ENCODE data around the gene MDM2. TPM values are rescaled to one million over a fixed set of nuclear protein-coding genes. Genes with fewer than 3 reads are reported as not detected.
"Not testable (repeated sequence)": the region's sequence is repeated elsewhere in the genome, so short reads cannot be mapped to it uniquely, and the experiment has no call there.

MDM2 gene
- total RNA-seq, 1 donor from 2014 or later, result 153 TPM

- Mint-ChIP-seq H3K4me1 (ENCODE audit: low read depth) (no peaks in the 10 kb centered on the region), H3K4me3 (ENCODE audit: low read depth) (no peak overlapping the region), H3K27ac (peak overlapping the region; percentile 67), H3K9me3 (ENCODE audit: low read depth) (no peaks in the 10 kb centered on the region), H3K27me3 (no peaks in the 10 kb centered on the region), H3K36me3 (ENCODE audit: insufficient read depth) (peaks cover 37% of the 10 kb centered on the region)
- no peak for DNase-seq (ENCODE audit: low spot score, unreplicated experiment)
- TF ChIP-seq CTCF (IDR thresholded peaks at IDR 0.05; ENCODE audit: unreplicated experiment), result no peak
Observed at GRCh38 chr12:68839183-68840147, 31.5 kb downstream of the MDM2 start.

GRCh38 chr12:68841175-68841574 lies 33.2 kb downstream of the MDM2 start:
- peaks cover 34% of the 10 kb centered on the region for H3K36me3 Mint-ChIP-seq (ENCODE audit: insufficient read depth)
- H3K4me3 Mint-ChIP-seq (ENCODE audit: low read depth); H3K9me3 Mint-ChIP-seq (ENCODE audit: low read depth): not testable (repeated sequence)

GRCh38 chr12:68841717-68842116 lies 33.7 kb downstream of the MDM2 start:
- TF ChIP-seq CTCF (IDR thresholded peaks at IDR 0.05; ENCODE audit: unreplicated experiment), result no peak
- H3K36me3 Mint-ChIP-seq (ENCODE audit: insufficient read depth), result peaks cover 33% of the 10 kb centered on the region
- no peaks in the 10 kb centered on the region for H3K4me1 Mint-ChIP-seq (ENCODE audit: low read depth)
- no peaks in the 10 kb centered on the region for H3K9me3 Mint-ChIP-seq (ENCODE audit: low read depth)
- no peak overlapping the region for H3K4me3 Mint-ChIP-seq (ENCODE audit: low read depth)
- no peak for DNase-seq (ENCODE audit: low spot score, unreplicated experiment)
- H3K27ac Mint-ChIP-seq, result no peak overlapping the region
- no peaks in the 10 kb centered on the region for H3K27me3 Mint-ChIP-seq

More at GRCh38 chr12:68841175-68841574, 33.2 kb downstream of the MDM2 start:
- DNase-seq (ENCODE audit: low spot score, unreplicated experiment); H3K4me1 Mint-ChIP-seq (ENCODE audit: low read depth); H3K27me3 Mint-ChIP-seq: not testable (repeated sequence)
- H3K27ac Mint-ChIP-seq, result peak overlapping the region; percentile 29

GRCh38 chr12:68842123-68842522 lies 34.1 kb downstream of the MDM2 start:
- Mint-ChIP-seq H3K4me1 (ENCODE audit: low read depth) (no peaks in the 10 kb centered on the region), H3K9me3 (ENCODE audit: low read depth) (no peaks in the 10 kb centered on the region), H3K27ac (no peak overlapping the region), H3K4me3 (ENCODE audit: low read depth) (no peak overlapping the region), H3K36me3 (ENCODE audit: insufficient read depth) (peaks cover 33% of the 10 kb centered on the region), H3K27me3 (no peaks in the 10 kb centered on the region)
- no peak for DNase-seq (ENCODE audit: low spot score, unreplicated experiment)
- no peak for TF ChIP-seq CTCF (IDR thresholded peaks at IDR 0.05; ENCODE audit: unreplicated experiment)

- no peak for TF ChIP-seq CTCF (IDR thresholded peaks at IDR 0.05; ENCODE audit: unreplicated experiment)
- H3K27ac Mint-ChIP-seq, result no peak overlapping the region
- no peak overlapping the region for H3K4me3 Mint-ChIP-seq (ENCODE audit: low read depth)
- no peak for DNase-seq (ENCODE audit: low spot score, unreplicated experiment)
- peaks cover 32% of the 10 kb centered on the region for H3K36me3 Mint-ChIP-seq (ENCODE audit: insufficient read depth)
- no peaks in the 10 kb centered on the region for H3K9me3 Mint-ChIP-seq (ENCODE audit: low read depth)
- H3K4me1 Mint-ChIP-seq (ENCODE audit: low read depth), result no peaks in the 10 kb centered on the region
- no peaks in the 10 kb centered on the region for H3K27me3 Mint-ChIP-seq
Observed at GRCh38 chr12:68842784-68843567, 35.0 kb downstream of the MDM2 start.
